ENCODE measurements around the gene KHDC3L.

KHDC3L gene

DNA sequence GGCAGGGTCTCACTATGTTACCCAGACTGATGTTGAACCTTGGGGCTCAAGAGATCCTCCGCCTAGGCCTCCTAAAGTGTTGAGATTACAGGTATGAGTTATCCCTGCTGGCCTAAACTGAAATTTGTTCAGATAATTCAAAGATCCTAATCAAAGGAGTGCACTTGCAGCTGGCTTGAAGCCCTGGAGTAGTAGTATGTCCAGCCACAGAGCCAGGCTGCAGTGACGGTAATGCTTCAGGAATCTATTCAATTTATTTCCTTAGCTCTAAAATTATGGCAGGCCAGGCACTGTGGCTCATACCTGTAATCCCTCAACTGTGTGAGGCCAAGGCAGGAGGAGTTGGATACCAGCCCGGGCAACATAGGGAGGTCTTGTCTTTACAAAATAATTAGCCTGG lies 30.8 kb downstream of the KHDC3L start:
- no peak overlapping the region for H3K9ac ChIP-seq (ENCODE audit: low read length)
- H3K4me3 ChIP-seq (ENCODE audit: low read depth, low read length, poor library complexity, severe bottlenecking), result no peak overlapping the region
- H3K27ac ChIP-seq (ENCODE audit: low read depth, low read length, poor library complexity, severe bottlenecking), result no peak overlapping the region
- no peaks in the 10 kb centered on the region for H3K9me2 ChIP-seq (ENCODE audit: low read depth, low read length)
- H3F3A ChIP-seq (ENCODE audit: insufficient read depth, low read length), result no peaks in the 10 kb centered on the region
- H4K20me1 ChIP-seq (ENCODE audit: insufficient read depth, low read length), result no peaks in the 10 kb centered on the region
- TF ChIP-seq EZH2 (IDR thresholded peaks at IDR 0.05; ENCODE audit: borderline replicate concordance, low read length), result no peak
- no peaks in the 10 kb centered on the region for H3K27me3 ChIP-seq (ENCODE audit: insufficient read depth, low read length)
- no peak overlapping the region for H2AFZ ChIP-seq (ENCODE audit: low read length)
- H3K36me3 ChIP-seq (ENCODE audit: insufficient read depth, low read length), result no peaks in the 10 kb centered on the region
- H3K4me1 ChIP-seq (ENCODE audit: insufficient read depth, low read length, severe bottlenecking), result peaks cover 11% of the 10 kb centered on the region
- no peak overlapping the region for H3K4me2 ChIP-seq (ENCODE audit: low read length)
- H3K79me2 ChIP-seq (ENCODE audit: insufficient read depth, low read length), result no peaks in the 10 kb centered on the region
- H3K9me3 ChIP-seq (ENCODE audit: low read length), result no peaks in the 10 kb centered on the region

DNA sequence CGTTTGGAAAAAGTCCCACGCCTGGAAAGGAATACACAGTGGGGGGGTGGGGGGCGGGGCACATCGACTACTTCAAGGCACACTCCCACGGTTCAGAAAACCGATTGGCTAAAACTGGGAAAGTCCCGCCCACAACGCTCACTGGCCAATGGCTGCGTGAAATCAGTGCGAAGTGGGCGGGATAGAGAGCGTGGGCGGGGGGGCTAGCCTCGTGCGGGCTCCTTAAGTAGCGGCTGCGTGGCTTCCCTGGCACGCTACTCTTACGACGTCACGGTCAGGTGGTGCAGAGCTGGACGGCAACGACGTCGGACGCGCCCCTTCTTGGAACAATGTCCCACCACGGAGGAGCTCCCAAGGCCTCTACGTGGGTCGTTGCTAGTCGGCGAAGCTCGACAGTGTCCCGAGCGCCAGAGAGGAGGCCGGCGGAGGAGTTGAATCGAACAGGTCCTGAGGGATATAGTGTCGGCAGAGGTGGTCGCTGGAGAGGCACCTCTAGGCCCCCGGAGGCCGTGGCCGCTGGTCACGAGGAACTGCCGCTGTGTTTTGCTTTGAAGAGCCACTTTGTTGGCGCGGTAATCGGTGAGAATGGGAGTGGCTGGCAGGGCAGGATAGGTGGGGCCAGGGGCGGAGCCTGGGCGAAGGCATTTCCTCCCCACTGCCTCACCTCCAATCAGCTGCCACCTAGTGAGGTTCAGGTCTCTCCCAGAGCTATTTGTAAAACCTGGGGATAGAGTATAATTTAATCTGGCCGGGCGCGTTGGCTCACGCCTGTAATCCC lies 32.3 kb downstream of the KHDC3L start, which contains the start of gene DDX43:
DDX43 (plus strand) TSS at position 252 of the 778 bp plus-strand sequence; CDS start at position 330, 78 bp downstream.
- Histone ChIP-seq H3K4me3 (ENCODE audit: low read depth, low read length, poor library complexity, severe bottlenecking) (no peak within 1 kb of the TSS), H2AFZ (ENCODE audit: low read length) (no peak within 1 kb of the TSS), H3F3A (ENCODE audit: insufficient read depth, low read length) (no peaks in the 10 kb centered on the region)

DNA sequence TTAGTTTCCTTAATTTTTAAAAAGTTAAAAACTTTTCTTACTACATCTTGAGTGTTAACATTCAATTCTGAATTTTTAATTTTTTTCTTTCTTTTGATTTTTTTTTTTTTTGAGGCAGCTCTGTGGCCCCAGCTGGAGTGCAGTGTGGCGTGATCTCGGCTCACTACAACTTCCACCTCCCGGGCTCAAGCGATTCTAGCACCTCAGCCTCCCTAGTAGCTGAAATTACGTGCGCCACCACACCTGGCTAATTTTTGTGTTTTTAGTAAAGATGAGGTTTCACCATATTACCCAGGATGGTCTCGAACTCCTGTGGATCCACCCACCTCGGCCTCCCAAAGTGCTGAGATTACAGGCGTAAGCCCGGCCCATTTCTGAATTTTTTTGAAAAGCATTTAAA lies 33.4 kb downstream of the KHDC3L start:
- TF ChIP-seq, protein P1, sequence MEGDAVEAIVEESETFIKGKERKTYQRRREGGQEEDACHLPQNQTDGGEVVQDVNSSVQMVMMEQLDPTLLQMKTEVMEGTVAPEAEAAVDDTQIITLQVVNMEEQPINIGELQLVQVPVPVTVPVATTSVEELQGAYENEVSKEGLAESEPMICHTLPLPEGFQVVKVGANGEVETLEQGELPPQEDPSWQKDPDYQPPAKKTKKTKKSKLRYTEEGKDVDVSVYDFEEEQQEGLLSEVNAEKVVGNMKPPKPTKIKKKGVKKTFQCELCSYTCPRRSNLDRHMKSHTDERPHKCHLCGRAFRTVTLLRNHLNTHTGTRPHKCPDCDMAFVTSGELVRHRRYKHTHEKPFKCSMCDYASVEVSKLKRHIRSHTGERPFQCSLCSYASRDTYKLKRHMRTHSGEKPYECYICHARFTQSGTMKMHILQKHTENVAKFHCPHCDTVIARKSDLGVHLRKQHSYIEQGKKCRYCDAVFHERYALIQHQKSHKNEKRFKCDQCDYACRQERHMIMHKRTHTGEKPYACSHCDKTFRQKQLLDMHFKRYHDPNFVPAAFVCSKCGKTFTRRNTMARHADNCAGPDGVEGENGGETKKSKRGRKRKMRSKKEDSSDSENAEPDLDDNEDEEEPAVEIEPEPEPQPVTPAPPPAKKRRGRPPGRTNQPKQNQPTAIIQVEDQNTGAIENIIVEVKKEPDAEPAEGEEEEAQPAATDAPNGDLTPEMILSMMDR (IDR thresholded peaks at IDR 0.05; ENCODE audit: low read length), result no peak
- TF ChIP-seq EZH2 (IDR thresholded peaks at IDR 0.05; ENCODE audit: borderline replicate concordance, low read length), result no peak
- Histone ChIP-seq H2AFZ (ENCODE audit: low read length) (no peak overlapping the region), H3K27ac (ENCODE audit: low read depth, low read length, poor library complexity, severe bottlenecking) (no peak overlapping the region), H4K20me1 (ENCODE audit: insufficient read depth, low read length) (no peaks in the 10 kb centered on the region), H3K4me2 (ENCODE audit: low read length) (no peak overlapping the region), H3K9ac (ENCODE audit: low read length) (no peak overlapping the region), H3K9me2 (ENCODE audit: low read depth, low read length) (no peaks in the 10 kb centered on the region), H3K9me3 (ENCODE audit: low read length) (no peaks in the 10 kb centered on the region), H3F3A (ENCODE audit: insufficient read depth, low read length) (no peaks in the 10 kb centered on the region), H3K36me3 (ENCODE audit: insufficient read depth, low read length) (no peaks in the 10 kb centered on the region), H3K79me2 (ENCODE audit: insufficient read depth, low read length) (no peaks in the 10 kb centered on the region), H3K4me3 (ENCODE audit: low read depth, low read length, poor library complexity, severe bottlenecking) (no peak overlapping the region), H3K27me3 (ENCODE audit: insufficient read depth, low read length) (no peaks in the 10 kb centered on the region), H3K4me1 (ENCODE audit: insufficient read depth, low read length, severe bottlenecking) (no peaks in the 10 kb centered on the region)

More for the DNA sequence above, 32.3 kb downstream of the KHDC3L start, which contains the start of gene DDX43:
- Histone ChIP-seq H3K9me2 (ENCODE audit: low read depth, low read length) (no peaks in the 10 kb centered on the region), H3K4me2 (ENCODE audit: low read length) (no peak within 1 kb of the TSS), H4K20me1 (ENCODE audit: insufficient read depth, low read length) (no peaks in the 10 kb centered on the region), H3K79me2 (ENCODE audit: insufficient read depth, low read length) (no peaks in the 10 kb centered on the region), H3K4me1 (ENCODE audit: insufficient read depth, low read length, severe bottlenecking) (no peaks in the 10 kb centered on the region), H3K9ac (ENCODE audit: low read length) (no peak within 1 kb of the TSS), H3K27ac (ENCODE audit: low read depth, low read length, poor library complexity, severe bottlenecking) (no peak within 1 kb of the TSS), H3K9me3 (ENCODE audit: low read length) (no peaks in the 10 kb centered on the region), H3K27me3 (ENCODE audit: insufficient read depth, low read length) (no peaks in the 10 kb centered on the region), H3K36me3 (ENCODE audit: insufficient read depth, low read length) (no peaks in the 10 kb centered on the region)
- TF ChIP-seq EZH2 (IDR thresholded peaks at IDR 0.05; ENCODE audit: borderline replicate concordance, low read length), result no peak
- TF ChIP-seq, protein P1 (IDR thresholded peaks at IDR 0.05; ENCODE audit: low read length), result no peak
